Activated T-helper 9 cell treated with anti-CD3 and anti-CD28 coated beads, Interleukin-2, amount 50 U/mL, for 16 hours (primary cell): ENCODE data around the gene PPP1R12A.
"Not testable (repeated sequence)": the region's sequence is repeated elsewhere in the genome, so short reads cannot be mapped to it uniquely, and the experiment has no call there.

Experiments
- DNase-seq: peaks from one replicate; pipeline ENCODE4 v3.0.0-alpha.2; 2020; ENCODE audit warnings: low read depth

The PPP1R12A gene

DNA sequence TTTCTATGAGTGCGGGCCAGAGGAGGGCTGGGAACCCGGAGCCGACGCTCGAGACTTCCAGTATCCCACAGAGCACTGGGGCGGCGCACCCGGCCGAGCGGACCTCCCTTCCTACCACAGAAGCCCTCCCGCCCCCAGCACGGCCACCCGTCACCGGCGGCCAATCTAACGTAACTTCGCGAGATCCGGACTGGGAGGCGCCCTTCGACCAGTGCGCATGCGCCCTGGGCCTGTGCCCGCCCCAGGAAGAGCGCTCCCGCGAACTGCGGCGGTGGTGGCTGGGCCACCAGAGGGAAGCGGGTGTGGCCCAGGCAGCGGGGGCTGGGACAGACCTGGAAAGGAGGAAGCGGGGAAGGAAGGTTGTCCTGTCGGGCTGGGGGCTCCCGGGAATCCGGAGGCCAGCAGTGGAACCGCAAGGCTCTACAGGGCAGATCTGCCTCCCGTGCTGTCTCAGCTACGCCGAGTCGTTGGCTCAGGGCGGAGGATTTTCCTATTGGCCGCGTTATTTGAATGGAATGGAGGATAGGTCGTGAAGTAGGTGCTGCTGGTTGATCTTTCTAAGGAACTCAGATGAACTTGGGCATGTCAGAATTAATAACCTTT is at the start of gene PPP1R12A:
Gene PPP1R12A (minus strand): TSS at position 77 of the 603 bp plus-strand sequence. CDS start 166 bp downstream, outside the sequence.
- DNase-seq = peak; percentile 91

DNA sequence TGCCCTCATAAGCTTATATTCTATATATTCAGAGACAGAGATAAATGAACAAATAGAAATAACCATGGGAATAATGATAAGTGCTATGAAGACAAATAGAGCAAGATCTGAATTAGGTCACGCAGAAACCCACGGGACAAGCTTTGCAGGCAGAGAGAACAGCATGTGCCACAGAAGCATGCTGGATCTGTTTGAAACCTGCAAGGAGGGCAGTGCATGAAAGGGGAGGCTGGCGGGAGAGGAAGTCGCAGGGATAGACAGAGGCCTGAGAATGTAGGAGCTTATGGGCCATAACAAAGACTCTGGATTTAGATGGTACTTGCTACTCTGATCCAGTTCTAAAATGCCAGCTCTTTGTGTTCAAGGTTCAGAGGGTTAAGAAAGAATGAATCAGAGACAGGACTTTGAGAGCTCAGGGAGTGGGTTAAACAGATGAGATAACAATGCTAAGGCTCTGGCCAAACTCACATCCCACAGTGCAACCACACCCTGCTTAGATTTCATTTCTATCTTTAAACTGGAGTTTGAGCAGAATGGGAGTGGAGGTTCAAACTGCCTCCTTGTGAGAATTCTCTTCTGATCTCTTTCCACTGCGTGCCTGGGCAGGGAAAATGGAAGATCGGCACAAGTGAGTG is 49.2 kb upstream of the PPP1R12A start:
- DNase-seq = no peak

DNA sequence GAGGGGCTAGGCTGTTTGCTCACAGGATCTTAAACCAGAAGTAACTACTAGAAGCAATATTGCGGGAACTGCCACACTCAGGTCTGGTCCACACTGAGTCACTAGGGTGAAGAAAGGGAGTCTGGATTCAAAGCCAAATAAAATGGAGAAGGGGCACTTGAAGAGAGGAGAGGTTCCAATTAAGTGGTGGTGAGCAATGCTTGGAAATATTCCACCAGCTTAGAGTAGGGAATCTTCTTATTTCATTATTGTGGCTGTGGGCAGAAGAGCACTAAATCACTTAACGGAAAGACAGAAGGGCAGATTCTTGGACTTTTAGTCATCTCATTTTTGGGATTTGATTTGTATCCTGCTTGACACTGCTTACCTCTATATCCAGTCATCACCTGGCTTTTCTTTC is 48.6 kb upstream of the PPP1R12A start:
- DNase-seq = no peak

DNA sequence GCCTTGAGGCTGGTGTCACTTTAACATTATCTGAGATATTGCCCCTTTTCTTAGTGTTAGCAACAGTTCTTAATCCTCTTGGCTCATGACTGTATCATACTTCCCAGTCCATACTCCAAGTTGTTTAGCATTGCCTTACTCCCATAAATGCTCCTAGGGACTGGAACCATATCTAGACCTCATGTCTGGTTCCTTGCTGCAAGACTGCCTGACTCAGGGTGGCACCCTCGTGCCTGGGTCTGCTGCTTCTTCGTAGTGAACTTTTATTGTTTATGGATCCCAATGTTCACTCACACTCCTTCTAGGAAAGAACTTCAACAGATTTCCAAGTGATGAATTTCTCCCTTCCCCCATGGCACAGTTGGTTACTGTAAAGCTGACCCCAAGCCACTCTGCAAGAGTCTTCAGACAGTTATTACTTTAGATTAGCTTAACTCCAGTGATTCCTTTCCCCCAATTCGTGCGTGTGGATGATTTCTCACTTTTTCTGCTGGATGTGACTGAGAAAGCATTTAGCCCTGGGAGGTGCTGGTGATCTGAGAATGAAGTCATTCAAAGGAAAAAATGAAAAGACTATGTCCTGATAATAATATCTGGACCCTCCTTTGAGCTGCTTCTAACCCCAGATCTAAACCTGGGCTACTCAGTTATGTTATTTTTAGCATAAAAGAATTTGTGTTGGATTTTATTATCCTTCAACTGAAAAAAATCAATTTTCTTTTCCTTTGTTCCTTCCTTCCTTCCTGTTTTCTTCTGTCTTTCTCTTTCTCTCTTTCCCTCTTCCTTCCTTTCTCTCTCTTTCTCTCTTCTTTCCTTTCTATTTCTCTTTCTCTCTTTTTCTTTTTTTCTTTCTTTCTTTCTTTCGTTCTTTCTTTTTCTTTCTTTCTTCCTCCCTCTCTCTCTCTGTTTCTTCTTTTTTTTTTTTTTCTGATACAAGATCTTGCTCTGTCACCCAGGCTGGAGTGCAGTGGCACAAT is 47.5 kb upstream of the PPP1R12A start:
- DNase-seq = no peak

DNA sequence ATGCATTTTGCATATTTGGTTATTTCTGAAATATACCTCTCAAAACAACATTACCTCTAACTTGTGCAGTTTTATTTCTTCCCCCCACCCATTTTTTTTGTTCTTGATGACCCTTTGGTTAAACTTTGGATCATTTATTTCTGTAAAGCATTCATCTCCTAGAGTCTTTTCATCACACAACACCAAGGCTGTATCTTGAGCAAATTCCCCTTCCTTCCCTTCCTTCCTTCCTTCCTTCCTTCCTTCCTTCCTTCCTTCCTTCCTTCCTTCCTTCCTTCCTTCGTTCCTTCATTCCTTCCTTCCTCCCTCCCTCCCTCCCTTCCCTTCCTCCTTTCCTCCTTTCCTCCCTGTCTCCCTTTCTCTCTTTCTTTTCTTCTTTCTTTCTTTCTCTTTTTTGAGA is 43.8 kb upstream of the PPP1R12A start:
- no peak for DNase-seq

DNA sequence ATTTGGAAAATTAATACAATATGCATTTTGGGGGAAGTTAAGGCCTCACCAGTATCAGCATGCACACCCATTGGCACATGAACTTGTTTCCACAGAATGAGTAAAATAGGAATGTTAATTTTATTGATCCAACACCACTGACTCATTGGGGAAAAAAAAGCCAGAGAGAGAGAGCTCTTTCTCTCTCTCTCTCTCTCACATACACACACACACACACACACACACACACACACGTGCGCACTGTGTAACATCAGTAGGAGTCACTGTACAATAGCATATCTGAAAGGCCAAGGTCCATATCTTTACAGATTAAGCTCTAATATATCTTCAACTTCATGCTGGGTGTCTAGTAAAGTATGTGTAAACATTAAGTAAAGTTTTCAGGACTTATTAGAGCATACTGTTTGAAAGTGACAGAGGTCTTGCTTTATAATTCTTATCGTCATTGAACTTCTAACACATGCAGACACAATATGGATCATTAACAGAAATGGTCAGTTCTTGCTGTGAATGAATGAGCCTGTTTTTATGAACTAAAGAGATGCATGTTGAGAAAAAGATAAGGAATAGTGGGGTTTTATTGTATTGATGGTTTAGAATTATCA is 43.1 kb upstream of the PPP1R12A start:
- DNase-seq = not testable (repeated sequence)

DNA sequence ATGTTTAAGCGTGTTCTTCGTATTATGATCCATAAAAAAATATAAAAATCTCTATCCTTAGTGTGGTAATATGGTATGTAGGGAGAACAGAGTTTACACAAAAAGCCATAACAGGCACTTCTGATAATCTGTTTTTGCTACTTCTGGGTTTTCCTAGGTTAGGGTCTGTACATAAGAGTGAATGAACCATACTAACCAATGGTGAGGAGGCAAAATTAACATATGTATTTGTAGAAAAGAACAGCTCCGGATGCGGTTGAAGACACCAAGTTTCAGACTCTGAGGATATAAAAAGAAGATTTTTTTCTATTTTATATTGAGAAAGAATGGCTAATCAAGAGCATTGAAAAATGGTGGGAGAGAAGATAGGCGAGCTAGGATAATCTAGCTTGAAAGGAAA is 40.2 kb upstream of the PPP1R12A start:
- DNase-seq = no peak

DNA sequence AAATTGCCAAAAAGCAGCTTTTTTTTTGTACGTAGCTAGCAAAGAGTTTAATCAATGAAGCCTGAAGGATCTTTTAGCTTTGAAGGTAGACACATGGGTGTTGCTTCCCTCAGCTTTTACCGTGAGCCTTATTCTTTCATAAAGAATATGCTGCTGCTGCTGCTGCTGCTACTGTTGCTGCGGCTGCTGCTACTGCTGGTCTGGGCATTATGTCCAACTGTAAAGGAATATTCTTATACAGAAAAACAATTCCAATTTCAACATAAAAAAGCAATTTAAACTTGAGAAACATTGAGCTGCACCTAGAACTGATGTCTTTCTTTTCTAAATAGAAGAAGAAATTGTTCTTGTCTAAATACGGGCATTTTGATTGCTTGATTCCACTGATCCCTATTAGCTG is 38.9 kb upstream of the PPP1R12A start:
- DNase-seq = no peak

DNA sequence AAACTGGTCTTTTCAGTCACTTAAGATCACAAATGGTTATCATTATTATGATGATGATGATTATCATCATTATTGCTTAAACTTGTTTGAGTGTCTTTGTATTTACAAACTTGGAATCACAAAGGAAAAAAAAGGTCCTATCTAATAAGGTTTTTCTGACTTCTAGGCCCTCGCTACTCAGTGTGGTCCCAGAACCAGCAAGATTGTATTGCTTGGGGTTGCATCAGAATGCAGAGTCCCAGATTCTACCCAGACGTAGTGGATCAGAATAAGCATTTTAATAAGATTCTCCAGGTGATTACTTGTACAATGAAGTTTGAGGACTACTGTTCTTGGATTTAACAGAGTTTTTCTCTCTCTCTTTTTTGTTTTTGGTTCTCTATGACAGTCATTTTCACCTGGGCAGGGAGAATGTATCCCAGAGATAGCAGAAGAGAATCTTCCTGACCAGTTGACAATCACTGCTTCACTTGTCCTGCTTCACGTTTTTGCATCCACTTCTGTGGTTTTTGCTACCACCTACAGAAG is 29.3 kb upstream of the PPP1R12A start:
- no peak for DNase-seq

DNA sequence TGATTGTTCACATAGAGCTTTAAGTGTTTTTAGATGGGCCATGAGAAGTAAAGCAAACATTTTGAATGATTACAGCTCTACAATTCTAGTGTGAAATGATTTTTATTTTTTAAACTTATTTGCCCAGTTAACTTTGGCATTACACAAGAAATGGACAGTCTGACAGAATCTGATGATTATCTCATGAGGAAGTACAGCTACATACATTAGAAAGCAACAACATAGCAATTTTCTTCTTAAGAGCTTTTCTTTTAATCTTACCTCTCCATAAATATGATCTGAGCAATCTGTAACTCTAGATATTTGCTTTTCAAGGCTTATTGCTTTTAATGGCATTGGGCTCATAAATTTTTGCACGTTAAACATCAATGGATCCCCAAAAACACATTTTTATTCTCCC is 26.5 kb upstream of the PPP1R12A start:
- DNase-seq = no peak

DNA sequence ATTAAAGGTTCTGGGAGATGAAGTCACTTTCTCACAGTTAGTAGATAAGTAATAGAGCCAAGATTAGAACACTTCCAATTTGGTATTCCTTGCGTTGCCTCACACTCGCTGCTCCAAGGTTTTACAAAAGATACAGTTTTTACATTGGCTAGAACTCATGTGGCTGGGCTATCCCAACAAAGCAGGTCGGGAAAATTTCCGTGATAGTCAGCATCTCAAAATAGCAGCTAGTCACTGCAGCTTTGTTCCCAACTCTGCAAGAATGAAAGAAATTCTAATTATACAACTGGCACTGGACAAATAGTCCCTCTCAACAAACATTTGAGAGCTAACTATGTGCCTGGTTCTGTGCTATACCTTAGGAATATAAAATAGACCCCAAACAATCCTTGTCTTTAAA is 24.6 kb upstream of the PPP1R12A start:
- DNase-seq = no peak

DNA sequence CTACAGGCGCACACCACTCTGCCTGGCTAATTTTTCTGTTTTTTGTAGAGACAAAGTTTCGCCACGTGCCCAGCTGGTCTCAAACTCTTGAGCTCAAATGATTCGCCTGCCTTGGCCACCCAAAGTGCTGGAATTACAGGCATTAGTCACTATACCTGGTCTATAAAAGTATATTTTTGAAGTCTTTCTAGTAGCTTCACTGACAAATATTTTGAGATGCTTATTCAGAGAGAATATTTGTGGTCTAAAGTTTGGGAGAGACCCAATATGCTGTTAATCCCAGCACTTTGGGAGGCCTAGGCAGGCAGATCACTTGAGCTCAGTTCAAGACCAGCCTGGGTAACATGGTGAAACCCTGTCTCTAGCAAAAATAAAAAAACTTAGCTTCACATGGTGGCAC is 22.0 kb upstream of the PPP1R12A start:
- DNase-seq = no peak

DNA sequence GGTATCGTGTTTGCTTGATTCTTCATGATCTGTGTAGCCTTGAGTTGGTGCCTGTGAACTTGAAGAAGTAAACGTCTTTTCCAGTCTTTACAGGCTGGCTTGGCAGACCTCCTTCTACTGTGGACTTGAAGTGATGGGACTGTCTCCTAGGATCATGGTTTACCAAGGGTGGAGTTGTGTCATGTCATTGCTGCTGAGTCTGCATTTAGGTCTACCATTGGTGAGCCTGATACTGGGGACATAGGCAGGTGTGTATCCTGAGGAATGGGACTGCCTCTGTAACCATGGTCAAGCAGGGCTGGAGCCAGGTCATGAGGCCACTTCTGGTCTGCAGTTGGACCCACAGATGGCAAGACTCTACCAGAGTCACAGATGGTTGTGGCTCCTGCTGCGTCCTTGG is 20.7 kb upstream of the PPP1R12A start:
- no peak for DNase-seq

DNA sequence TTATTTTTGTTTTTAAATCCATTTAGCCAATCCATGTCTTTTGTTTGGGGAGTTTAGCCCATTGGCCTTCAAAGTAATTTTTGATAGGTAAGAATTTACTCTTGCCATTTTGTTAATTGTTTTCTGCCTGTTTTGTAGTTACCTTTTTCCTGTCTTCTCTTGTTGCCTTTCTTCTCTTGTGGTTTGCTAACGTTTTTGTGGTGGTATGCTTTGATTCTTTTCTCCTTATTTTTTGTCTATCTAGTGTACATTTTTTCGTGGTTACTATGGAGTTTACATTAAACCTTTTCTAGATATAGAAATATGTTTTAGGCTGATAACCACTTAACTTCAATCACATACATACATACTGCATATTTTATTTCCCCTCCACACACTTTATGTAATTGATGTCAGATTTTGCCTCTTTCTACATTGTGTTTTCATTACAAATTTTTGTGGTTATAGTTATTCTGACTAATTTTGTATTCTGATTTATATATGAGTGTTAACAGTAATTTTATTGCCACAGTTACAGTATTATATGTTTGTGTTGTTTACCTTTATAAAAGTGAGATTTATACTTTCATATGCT is 19.2 kb upstream of the PPP1R12A start:
- no peak for DNase-seq

DNA sequence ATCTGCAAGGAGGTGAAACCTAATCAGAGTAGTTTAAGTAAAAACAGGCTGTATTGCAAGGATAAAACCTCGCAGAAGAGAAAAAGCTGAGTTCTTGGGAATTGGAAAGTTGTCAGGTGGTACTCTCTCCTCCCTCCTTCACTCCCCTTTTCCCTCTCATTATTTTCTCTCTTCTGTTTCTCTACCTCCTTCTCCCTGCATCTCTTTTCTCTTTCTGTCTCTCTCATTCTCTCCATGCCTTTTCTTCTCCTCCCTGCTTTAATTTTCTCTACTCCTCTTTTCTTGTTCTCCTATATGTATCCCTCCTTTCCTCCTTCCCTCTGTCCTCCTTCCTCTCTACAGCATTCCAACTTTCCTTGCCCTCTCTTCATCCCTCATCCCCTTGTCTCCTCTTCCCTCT is 14.2 kb upstream of the PPP1R12A start:
- DNase-seq = no peak

DNA sequence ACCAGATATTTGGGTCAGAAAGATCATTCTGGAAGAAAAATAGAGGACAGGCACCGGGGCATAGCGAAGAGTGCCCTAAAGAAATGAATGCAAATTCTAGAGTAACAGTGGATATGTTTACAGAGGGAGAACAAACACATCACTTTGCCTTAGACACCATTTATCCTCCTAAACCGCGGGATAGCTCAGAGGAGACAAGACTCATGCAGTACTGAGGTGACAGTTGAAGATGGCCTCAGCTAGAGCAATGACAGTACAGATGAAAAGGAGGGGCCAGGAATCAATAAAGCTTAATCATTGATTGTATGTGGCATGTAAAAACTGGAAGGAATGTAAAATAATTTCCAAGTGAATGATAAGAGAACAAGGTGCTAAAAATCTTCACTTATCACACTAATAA is 10.5 kb upstream of the PPP1R12A start:
- no peak for DNase-seq

DNA sequence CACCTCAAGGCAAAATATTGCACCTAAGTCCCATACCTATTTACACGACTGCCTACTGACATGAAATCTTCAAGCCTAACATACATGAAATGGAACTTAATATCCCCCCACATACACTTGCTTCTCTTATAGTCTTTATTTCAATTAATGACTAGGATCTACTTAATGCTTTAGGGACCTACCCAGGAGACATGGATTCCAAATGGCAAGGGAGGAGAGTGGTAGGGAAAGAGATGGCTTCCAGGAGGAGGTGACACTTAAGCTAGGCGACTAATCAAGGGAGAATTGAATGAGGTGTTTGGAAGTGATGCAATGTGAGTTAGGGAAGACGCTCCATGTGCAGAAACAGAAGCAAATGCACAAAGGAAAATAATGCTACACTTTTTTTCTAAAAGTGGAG is 9.7 kb upstream of the PPP1R12A start:
- DNase-seq = no peak

DNA sequence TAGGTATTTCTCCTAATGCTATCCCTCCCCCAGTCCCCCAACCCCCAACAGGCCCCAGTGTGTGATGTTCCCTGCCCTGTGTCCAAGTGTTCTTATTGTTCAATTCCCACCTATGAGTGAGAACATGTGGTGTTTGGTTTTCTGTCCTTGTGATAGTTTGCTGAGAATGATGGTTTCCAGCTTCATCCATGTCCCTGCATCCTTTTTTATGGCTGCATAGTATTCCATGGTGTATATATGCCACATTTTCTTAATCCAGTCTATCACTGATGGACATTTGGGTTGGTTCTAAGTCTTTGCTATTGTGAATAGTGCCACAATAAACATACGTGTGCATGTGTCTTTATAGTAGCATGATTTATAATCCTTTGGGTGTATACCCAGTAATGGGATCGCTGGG is 7.9 kb upstream of the PPP1R12A start:
- DNase-seq = not testable (repeated sequence)

DNA sequence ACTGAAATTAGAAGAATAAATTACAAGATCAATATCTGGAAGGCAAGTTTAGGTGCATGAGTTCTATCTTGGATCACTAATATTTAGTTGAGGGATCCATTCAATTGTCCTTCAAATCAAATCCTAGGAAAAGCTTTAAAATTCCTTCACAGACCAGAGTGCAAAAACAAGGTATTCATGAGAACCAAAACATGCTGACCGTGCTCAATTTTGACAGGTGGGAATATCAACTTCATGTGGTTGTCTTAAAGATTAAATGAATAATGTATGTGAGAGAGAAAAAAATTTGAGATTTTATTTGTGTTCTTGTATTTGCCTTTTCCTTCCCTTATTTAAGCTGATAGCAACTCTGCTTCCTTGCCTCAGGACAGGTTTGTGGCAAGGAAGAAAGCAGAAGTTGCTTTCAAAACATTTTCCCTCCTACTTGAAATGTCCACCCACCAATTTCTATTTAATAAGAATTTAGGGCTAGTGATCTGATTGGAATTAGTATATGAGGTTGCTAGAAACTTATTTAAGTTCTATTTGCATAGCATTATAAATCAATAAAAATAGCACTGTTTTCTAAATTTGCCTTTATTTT is 4.9 kb upstream of the PPP1R12A start:
- no peak for DNase-seq

DNA sequence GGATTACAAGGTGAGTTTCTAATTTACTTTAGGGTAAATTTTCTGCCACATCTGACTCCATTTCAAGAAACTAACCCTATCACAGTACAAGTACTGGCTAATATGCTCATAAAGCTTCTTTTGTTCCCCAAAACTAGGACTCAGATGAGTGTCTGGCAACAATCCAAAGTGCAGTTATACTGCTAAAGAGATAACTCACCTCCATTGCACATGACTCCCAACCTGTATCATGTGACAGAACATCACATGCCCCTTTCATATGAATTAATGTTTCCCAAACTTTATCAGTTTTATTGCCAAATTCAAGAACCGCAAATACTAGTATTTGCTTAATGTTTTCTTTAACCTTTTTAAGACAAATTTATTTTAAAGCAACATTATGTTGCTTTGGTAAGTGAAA is 3.9 kb upstream of the PPP1R12A start:
- no peak for DNase-seq

DNA sequence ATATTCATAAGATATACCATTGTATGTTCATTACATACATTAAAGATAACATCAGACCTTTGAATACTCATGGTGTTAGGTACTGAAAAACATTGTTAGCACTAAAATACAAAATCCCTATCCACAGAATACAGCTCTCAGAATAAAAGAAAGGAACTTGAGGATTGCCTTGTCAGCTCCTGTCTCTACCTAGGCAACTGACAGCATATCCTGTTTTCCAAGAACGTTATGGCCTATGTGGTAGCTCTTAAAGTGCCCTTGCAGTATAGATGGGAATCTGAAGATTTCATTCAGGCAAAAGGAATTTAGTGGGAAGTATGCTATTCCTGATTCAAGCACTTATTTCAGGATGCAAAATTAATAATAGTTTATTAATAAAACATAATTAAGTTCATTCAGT is 1.8 kb upstream of the PPP1R12A start:
- no peak for DNase-seq
